HUES48 (cell line): ENCODE results near the gene KLHL24.
"Not testable (repeated sequence)": the region's sequence is repeated elsewhere in the genome, so short reads cannot be mapped to it uniquely, and the experiment has no call there.

Source experiments
- H3K27ac ChIP-seq: one replicate; pipeline ENCODE4 v1.7.0; 2013; ENCODE audit warnings: low read depth, low read length, inconsistent platforms
- H3K27me3 ChIP-seq: 2 replicates; pipeline ENCODE4 v1.6.1; 2013; ENCODE audit warnings: mild to moderate bottlenecking, low read length; ENCODE audit not compliant: control insufficient read depth, insufficient read depth
- H3K36me3 ChIP-seq: 2 replicates; pipeline ENCODE4 v1.6.1; 2013; ENCODE audit warnings: low read length; ENCODE audit not compliant: control insufficient read depth, insufficient read depth
- H3K4me1 ChIP-seq: 2 replicates; pipeline ENCODE4 v1.6.1; 2013; ENCODE audit warnings: mild to moderate bottlenecking, low read length; ENCODE audit not compliant: control insufficient read depth, insufficient read depth
- H3K4me3 ChIP-seq: 2 replicates; pipeline ENCODE4 v1.5.1; 2013; ENCODE audit warnings: mild to moderate bottlenecking, low read depth, low read length
- H3K9ac ChIP-seq: 2 replicates; pipeline ENCODE4 v1.6.1; 2013; ENCODE audit warnings: mild to moderate bottlenecking, low read depth, low read length, moderate library complexity
- H3K9me3 ChIP-seq: 2 replicates; pipeline ENCODE4 v1.6.1; 2013; ENCODE audit warnings: low read length; ENCODE audit not compliant: control insufficient read depth, insufficient read depth

The KLHL24 gene

GRCh38 chr3:183654727-183655126 is 19.3 kb downstream of the KLHL24 start:
- no peaks in the 10 kb centered on the region for H3K27me3 ChIP-seq
- no peak overlapping the region for H3K27ac ChIP-seq
- H3K9ac ChIP-seq: no peak overlapping the region
- peaks cover 32% of the 10 kb centered on the region for H3K36me3 ChIP-seq
- H3K4me3 ChIP-seq: no peak overlapping the region
- peaks cover 41% of the 10 kb centered on the region for H3K9me3 ChIP-seq
- H3K4me1 ChIP-seq: peaks cover 3% of the 10 kb centered on the region; the same call in 1 of the 2 replicates

GRCh38 chr3:183662099-183662498 is 26.7 kb downstream of the KLHL24 start:
- Histone ChIP-seq H3K9me3 (peaks cover 5% of the 10 kb centered on the region; the same call in 1 of the 2 replicates), H3K4me1 (peaks cover 6% of the 10 kb centered on the region), H3K36me3 (peaks cover 31% of the 10 kb centered on the region), H3K27me3 (no peaks in the 10 kb centered on the region), H3K4me3 (no peak overlapping the region), H3K27ac (no peak overlapping the region), H3K9ac (no peak overlapping the region)

- Histone ChIP-seq H3K36me3 (peaks cover 37% of the 10 kb centered on the region), H3K9ac (no peak overlapping the region), H3K27me3 (no peaks in the 10 kb centered on the region), H3K27ac (no peak overlapping the region), H3K9me3 (peaks cover 8% of the 10 kb centered on the region; the same call in 1 of the 2 replicates), H3K4me1 (peaks cover 3% of the 10 kb centered on the region; the same call in 1 of the 2 replicates), H3K4me3 (no peak overlapping the region)
Measured at GRCh38 chr3:183664913-183665381, 29.5 kb downstream of the KLHL24 start.

DNA sequence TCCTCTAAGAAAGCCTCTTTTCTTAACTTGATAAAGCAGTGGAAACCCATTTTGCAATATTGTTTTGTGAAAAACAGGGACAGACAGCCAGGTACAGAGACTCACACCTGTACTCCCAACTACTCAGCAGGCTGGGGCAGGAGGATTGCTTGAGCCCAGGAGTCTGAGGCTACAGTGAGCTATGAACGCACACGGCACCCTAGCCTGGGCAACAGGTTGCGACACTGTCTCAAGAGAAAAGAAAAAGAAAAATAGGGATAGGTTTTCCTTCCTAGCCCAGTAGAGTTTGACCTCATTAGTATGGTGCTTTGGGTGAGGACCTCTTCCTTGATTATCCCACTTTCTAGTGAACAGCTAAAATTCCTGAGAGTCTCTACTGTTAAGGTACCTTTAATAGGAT is 44.6 kb downstream of the KLHL24 start:
- peaks cover 5% of the 10 kb centered on the region; the same call in 1 of the 2 replicates for H3K36me3 ChIP-seq
- H3K27me3 ChIP-seq: no peaks in the 10 kb centered on the region
- H3K4me3 ChIP-seq: no peak overlapping the region
- H3K9ac ChIP-seq: no peak overlapping the region
- H3K27ac ChIP-seq: no peak overlapping the region
- no peaks in the 10 kb centered on the region for H3K4me1 ChIP-seq
- H3K9me3 ChIP-seq: no peaks in the 10 kb centered on the region

DNA sequence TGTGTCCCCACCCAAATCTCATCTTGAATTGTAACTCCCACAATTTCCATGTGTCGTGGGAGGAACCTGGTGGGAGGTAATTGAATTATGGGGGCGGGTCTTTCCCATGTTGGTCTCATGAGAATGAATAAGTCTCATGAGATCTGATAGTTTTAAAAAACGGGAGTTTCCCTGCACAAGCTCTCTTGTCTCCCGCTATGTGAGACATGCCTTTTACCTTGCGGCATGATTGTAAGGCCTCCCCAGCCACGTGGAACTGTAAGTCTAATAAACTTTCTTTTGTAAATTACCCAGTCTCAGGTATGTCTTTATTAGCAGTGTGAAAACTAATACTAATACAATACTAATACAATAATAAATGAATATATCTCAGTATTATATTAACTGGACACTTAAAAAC is 52.3 kb downstream of the KLHL24 start:
- Histone ChIP-seq H3K4me3 (no peak overlapping the region), H3K27me3 (no peaks in the 10 kb centered on the region), H3K4me1 (no peaks in the 10 kb centered on the region), H3K9me3 (no peaks in the 10 kb centered on the region), H3K9ac (no peak overlapping the region), H3K36me3 (no peaks in the 10 kb centered on the region), H3K27ac (no peak overlapping the region)

DNA sequence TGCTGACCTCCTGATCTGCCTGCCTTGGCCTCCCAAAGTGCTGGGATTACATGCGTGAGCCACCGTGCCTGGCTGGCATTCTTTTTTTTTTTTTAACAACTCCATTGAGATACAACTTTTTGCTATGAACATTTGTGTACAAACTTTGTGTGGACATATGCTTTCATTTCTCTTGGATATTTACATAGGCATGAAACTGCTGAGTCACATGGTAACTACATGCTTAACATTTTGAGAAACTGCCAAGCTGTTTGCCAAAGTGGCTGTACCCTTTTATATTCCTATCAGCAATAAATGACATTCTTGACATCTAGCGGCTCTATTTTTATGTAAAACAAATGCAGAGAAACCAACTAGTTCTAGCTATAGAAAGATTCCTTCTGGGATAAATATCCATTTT is 53.5 kb downstream of the KLHL24 start:
- Histone ChIP-seq H3K27ac (no peak overlapping the region), H3K9ac (no peak overlapping the region), H3K4me1 (no peaks in the 10 kb centered on the region), H3K36me3 (no peaks in the 10 kb centered on the region), H3K9me3 (no peaks in the 10 kb centered on the region), H3K4me3 (no peak overlapping the region), H3K27me3 (no peaks in the 10 kb centered on the region)

GRCh38 chr3:183689621-183690020 is 54.2 kb downstream of the KLHL24 start:
- H3K27me3 ChIP-seq, H3K36me3 ChIP-seq, H3K27ac ChIP-seq, H3K4me1 ChIP-seq, H3K9ac ChIP-seq, H3K9me3 ChIP-seq, H3K4me3 ChIP-seq: not testable (repeated sequence)

DNA sequence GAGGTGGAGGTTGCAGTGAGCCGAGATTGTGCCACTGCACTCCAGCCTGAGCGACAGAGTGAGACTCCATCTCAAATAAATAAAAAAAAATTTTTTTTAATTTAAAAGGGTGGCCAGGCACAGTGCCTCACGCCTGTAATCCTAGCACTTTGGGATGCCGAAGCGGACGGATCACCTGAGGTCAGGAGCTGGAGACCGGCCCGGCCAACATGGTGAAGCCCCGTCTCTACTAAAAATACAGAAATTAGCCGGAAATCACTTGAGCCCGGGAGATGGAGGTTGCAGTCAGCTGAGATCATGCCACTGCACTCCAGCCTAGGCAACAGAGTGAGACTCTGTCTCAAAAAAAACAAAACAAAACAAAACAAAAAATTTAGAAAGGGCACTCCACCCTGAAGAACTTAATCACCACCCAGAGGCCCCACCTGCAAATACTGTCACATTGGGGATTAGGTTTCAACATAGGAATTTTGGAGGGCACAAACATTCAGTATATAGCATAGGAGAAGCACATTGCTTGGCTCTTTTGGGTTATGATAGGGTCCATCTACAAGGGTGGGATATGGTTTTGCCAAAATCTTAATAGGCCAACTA is 55.1 kb downstream of the KLHL24 start:
- no peak overlapping the region for H3K27ac ChIP-seq
- H3K27me3 ChIP-seq: no peaks in the 10 kb centered on the region
- no peaks in the 10 kb centered on the region for H3K9me3 ChIP-seq
- H3K9ac ChIP-seq: no peak overlapping the region
- H3K36me3 ChIP-seq: no peaks in the 10 kb centered on the region
- H3K4me1 ChIP-seq: no peaks in the 10 kb centered on the region
- no peak overlapping the region for H3K4me3 ChIP-seq

DNA sequence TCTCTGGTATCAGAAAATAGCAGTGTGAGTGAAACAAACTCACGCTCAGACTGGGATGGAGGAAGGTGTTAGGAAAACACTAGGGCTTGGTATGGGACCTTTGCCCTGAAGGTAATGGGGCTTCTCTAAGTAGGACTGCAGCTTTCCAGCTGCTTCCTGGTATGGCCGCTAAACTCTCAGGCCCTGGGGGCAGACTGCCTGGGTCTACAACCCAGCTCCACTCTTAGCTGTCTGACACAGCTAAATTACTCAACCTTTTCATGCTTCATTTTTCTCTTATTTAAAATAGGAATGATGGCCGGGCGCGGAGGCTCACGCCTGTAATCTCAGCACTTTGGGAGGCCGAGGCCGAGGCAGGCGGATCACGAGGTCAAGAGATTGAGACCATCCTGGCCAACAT is 57.0 kb downstream of the KLHL24 start:
- no peak overlapping the region for H3K4me3 ChIP-seq
- H3K27ac ChIP-seq: no peak overlapping the region
- H3K9me3 ChIP-seq: no peaks in the 10 kb centered on the region
- H3K4me1 ChIP-seq: no peaks in the 10 kb centered on the region
- no peak overlapping the region for H3K9ac ChIP-seq
- no peaks in the 10 kb centered on the region for H3K27me3 ChIP-seq
- no peaks in the 10 kb centered on the region for H3K36me3 ChIP-seq

- Histone ChIP-seq H3K4me3 (no peak overlapping the region), H3K36me3 (no peaks in the 10 kb centered on the region), H3K4me1 (peaks cover 14% of the 10 kb centered on the region; the same call in 1 of the 2 replicates), H3K9me3 (no peaks in the 10 kb centered on the region), H3K9ac (no peak overlapping the region), H3K27me3 (no peaks in the 10 kb centered on the region), H3K27ac (no peak overlapping the region)
Measured at GRCh38 chr3:183695569-183696364, 60.3 kb downstream of the KLHL24 start.

DNA sequence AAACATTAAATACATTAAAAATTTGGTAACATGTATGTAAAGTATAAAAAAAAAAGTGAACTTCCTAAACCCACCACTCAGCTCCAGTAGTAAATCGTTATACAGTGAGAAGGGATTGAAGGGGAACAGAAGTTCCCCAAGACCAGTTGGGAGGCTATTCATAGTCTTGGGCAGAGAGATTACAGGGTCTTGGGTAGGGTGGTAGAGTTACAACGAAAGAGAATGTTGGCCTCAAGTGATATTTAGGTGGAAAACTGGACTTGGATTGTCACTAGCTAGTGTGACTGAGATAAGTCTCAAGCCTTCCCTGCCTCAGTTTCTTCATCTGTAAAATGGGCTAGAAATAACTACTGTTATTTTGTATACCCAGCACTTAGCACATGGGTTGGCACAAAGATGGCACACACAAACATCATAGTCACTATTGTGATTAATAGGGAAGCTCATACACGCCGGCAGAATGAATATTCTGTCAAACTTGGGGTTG is 61.7 kb downstream of the KLHL24 start:
- no peaks in the 10 kb centered on the region for H3K9me3 ChIP-seq
- H3K4me1 ChIP-seq: peaks cover 21% of the 10 kb centered on the region
- peak overlapping the region; percentile 99 for H3K4me3 ChIP-seq
- no peaks in the 10 kb centered on the region for H3K27me3 ChIP-seq
- H3K9ac ChIP-seq: no peak overlapping the region
- peaks cover 4% of the 10 kb centered on the region for H3K36me3 ChIP-seq
- H3K27ac ChIP-seq: no peak overlapping the region
